ENCODE measurements around the gene C2orf76. TPM values are rescaled to one million over a fixed set of nuclear protein-coding genes. Genes with fewer than 3 reads are reported as not detected.

Gene C2orf76
- total and polyA plus RNA-seq, 12 donors = 2.2 to 47.4 (median 16.9) TPM

DNA sequence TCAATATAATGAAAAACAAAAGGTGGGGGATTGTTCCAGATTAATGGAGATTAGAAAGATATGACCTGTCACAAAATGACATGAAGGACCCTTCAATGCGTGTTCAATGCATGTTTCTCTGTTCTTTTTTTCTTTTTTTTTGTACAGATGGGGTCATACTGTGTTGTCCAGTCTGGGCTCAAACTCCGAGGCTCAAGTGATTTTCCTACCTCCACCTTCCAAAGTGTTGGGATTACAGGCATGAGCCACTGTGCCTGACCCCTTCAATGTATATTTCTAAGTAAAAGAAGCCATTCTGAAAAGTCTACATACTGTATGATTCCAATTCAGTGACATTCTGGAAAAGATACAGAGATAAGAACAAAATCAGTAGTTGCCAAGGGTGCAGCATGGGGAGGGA, 32.8 kb downstream of the C2orf76 start:
- 88 to 100% (median 93%) methylated on average over 2 of the region's 2 CpGs for WGBS, 4 donors
- H3K4me3 ChIP-seq = no peak overlapping the region
- TF ChIP-seq, protein P1, sequence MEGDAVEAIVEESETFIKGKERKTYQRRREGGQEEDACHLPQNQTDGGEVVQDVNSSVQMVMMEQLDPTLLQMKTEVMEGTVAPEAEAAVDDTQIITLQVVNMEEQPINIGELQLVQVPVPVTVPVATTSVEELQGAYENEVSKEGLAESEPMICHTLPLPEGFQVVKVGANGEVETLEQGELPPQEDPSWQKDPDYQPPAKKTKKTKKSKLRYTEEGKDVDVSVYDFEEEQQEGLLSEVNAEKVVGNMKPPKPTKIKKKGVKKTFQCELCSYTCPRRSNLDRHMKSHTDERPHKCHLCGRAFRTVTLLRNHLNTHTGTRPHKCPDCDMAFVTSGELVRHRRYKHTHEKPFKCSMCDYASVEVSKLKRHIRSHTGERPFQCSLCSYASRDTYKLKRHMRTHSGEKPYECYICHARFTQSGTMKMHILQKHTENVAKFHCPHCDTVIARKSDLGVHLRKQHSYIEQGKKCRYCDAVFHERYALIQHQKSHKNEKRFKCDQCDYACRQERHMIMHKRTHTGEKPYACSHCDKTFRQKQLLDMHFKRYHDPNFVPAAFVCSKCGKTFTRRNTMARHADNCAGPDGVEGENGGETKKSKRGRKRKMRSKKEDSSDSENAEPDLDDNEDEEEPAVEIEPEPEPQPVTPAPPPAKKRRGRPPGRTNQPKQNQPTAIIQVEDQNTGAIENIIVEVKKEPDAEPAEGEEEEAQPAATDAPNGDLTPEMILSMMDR (IDR thresholded peaks at IDR 0.05) = no peak
- no peak for TF ChIP-seq POLR2A (IDR thresholded peaks at IDR 0.05)
- H3K4me1 ChIP-seq (replicated peaks in 1 of 2) = peaks cover 0 to 3% of the 10 kb centered on the region in 2 donors
- no peaks in the 10 kb centered on the region for H3K36me3 ChIP-seq (replicated peaks in 1 of 2)
- intact Hi-C loops (cut with DNase I) = no loop called here
- H3K9me3 ChIP-seq (replicated peaks in 1 of 3) = no peaks in the 10 kb centered on the region
- no peaks in the 10 kb centered on the region for H3K27me3 ChIP-seq
- H3K27ac ChIP-seq = no peak overlapping the region
- no peak for DNase-seq

DNA sequence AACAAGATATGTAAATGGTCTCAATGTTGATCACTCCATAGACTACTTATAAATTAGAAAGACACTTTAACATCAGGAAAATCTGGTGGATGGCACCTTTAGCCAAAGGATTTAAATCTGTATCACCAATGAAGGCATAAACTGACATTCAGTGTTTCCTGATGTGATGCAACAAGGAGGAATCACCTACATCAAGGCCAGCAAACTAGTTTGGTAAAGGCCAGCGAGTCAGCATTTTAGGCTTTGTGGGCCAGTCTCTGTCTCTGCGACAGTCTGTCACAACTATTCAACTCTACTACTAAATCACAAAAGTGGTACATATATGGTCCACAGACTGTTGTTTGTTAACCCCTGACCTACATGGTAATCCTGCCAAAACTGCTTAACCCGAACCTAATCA, 33.3 kb downstream of the C2orf76 start:
- DNase-seq = peak in 3 of 7 donors; percentile 35 to 41 (median 36)
- Histone ChIP-seq H3K9me3 (replicated peaks in 1 of 3) (no peaks in the 10 kb centered on the region), H3K27me3 (no peaks in the 10 kb centered on the region), H3K4me1 (replicated peaks in 1 of 2) (peaks cover 0 to 3% of the 10 kb centered on the region in 2 donors), H3K4me3 (no peak overlapping the region), H3K36me3 (replicated peaks in 1 of 2) (no peaks in the 10 kb centered on the region), H3K27ac (no peak overlapping the region)
- WGBS, 4 donors = 52 to 80% (median 64%) methylated on average over 3 of the region's 3 CpGs
- intact Hi-C loops (cut with DNase I) = no loop called here
- TF ChIP-seq, protein P1 (IDR thresholded peaks at IDR 0.05) = no peak
- TF ChIP-seq POLR2A (IDR thresholded peaks at IDR 0.05) = no peak

DNA sequence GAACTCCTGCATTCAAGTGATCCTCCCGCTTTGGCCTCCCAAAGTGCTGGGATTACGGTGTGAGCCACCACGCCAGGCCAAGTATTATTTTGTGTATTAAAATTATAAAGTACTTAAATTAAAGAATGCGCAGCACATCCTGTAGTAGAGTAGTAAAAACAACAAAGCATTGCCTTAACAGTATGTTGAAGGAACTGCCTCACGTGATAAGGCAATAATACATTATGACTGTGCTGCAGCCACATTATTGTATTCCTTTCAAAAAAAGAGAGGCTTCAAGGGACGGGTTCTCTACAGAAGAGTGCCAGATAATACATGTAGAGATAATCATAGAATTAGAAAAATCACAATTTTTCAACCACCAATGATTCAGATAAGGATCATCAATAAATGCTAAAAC, 33.7 kb downstream of the C2orf76 start:
- no peak for TF ChIP-seq POLR2A (IDR thresholded peaks at IDR 0.05)
- TF ChIP-seq, protein P1 (IDR thresholded peaks at IDR 0.05) = no peak
- Histone ChIP-seq H3K27ac (no peak overlapping the region), H3K36me3 (replicated peaks in 1 of 2) (no peaks in the 10 kb centered on the region), H3K27me3 (no peaks in the 10 kb centered on the region), H3K4me1 (replicated peaks in 1 of 2) (peaks cover 0 to 3% of the 10 kb centered on the region in 2 donors), H3K4me3 (no peak overlapping the region), H3K9me3 (replicated peaks in 1 of 3) (no peaks in the 10 kb centered on the region)
- intact Hi-C loops (cut with DNase I) = no loop called here
- no peak for DNase-seq
- WGBS, 4 donors = 95 to 98% (median 96%) methylated on average over 6 of the region's 6 CpGs

DNA sequence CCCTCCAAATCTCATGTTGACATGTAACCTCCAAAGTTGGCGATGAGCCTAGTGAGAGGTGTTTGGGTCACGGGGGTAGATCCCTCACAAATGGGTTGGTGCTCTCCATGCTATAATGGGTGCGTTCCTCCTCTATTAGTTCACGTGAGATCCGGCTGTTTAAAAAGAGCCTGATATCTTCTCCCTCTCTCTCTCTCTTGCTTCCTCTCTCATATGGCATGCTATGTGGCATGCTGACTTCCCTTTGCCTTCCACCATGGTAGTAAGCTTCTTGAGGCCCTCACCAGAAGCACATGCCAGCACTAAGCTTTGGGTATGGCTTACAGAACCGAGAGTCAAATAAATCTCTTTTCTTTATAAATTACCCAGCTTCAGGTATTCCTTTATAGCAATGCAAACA, 39.2 kb downstream of the C2orf76 start:
- H3K36me3 ChIP-seq (replicated peaks in 1 of 2) = no peaks in the 10 kb centered on the region
- H3K4me1 ChIP-seq (replicated peaks in 1 of 2) = no peaks in the 10 kb centered on the region
- DNase-seq = no peak
- H3K4me3 ChIP-seq = no peak overlapping the region
- H3K27ac ChIP-seq = no peak overlapping the region
- H3K9me3 ChIP-seq (replicated peaks in 1 of 3) = no peaks in the 10 kb centered on the region
- no peaks in the 10 kb centered on the region for H3K27me3 ChIP-seq
- intact Hi-C loops (cut with DNase I) = no loop called here
- 93 to 97% (median 93%) methylated on average over 6 of the region's 6 CpGs for WGBS, 4 donors
- no peak for TF ChIP-seq POLR2A (IDR thresholded peaks at IDR 0.05)
- TF ChIP-seq, protein P1 (IDR thresholded peaks at IDR 0.05) = no peak

Measured in adrenal gland (tissue), 12 donors.